Stimulated activated effector memory CD8-positive, alpha-beta T cell treated with anti-CD3 and anti-CD28 coated beads, Interleukin-12 subunit alpha, Interleukin-12 subunit beta, amount 100 ng/mL, for 72 hours (primary cell): Measurements from ENCODE around the gene TUBGCP6.

Source experiments
- ATAC-seq: fragments of 150-1000 bp; cut with Tn5 transposase; 2 replicates; pipeline ENCODE4 v1.10.0; 2021
- DNase-seq, 2 donors: peaks; one replicate each; pipeline ENCODE4 v3.0.0; 2021 to 2022; ENCODE audit warnings: low spot score in 2 of 2
- H3K27ac Mint-ChIP-seq: one replicate; pipeline ENCODE4 v1.8.0; 2022; ENCODE audit warnings: mild to moderate bottlenecking, mixed read lengths
- H3K36me3 Mint-ChIP-seq: one replicate; pipeline ENCODE4 v1.8.0; 2022; ENCODE audit warnings: mild to moderate bottlenecking, mixed read lengths
- H3K4me1 Mint-ChIP-seq: one replicate; pipeline ENCODE4 v1.8.0; 2022; ENCODE audit warnings: mixed read lengths
- H3K4me3 Mint-ChIP-seq: one replicate; pipeline ENCODE4 v1.8.0; 2022; ENCODE audit warnings: mild to moderate bottlenecking, mixed read lengths
- H3K9me3 Mint-ChIP-seq: one replicate; pipeline ENCODE4 v1.8.0; 2022; ENCODE audit warnings: mixed read lengths

The TUBGCP6 gene

GRCh38 chr22:50272044-50272802 lies 27.4 kb upstream of the TUBGCP6 start:
- Mint-ChIP-seq H3K4me3 (peak overlapping the region; percentile 24), H3K9me3 (no peaks in the 10 kb centered on the region), H3K27ac (no peak overlapping the region), H3K36me3 (no peaks in the 10 kb centered on the region), H3K4me1 (peaks cover 15% of the 10 kb centered on the region)
- no peak for ATAC-seq
- no peak for DNase-seq

GRCh38 chr22:50271519-50271970 lies 26.7 kb upstream of the TUBGCP6 start:
- Mint-ChIP-seq H3K36me3 (no peaks in the 10 kb centered on the region), H3K9me3 (no peaks in the 10 kb centered on the region), H3K4me1 (peaks cover 15% of the 10 kb centered on the region), H3K4me3 (peak overlapping the region; percentile 66), H3K27ac (no peak overlapping the region)
- DNase-seq (peak; percentile 60 to 77), ATAC-seq (peak; percentile 27)

- no peaks in the 10 kb centered on the region for H3K9me3 Mint-ChIP-seq
- no peaks in the 10 kb centered on the region for H3K36me3 Mint-ChIP-seq
- ATAC-seq, result peak; percentile 71
- no peak overlapping the region for H3K27ac Mint-ChIP-seq
- peak overlapping the region; percentile 66 for H3K4me3 Mint-ChIP-seq
- peaks cover 15% of the 10 kb centered on the region for H3K4me1 Mint-ChIP-seq
- peak in 1 of 2 donors; percentile 71 for DNase-seq
These were observed 26.0 kb upstream of the TUBGCP6 start for GRCh38 chr22:50270666-50271394.

DNA sequence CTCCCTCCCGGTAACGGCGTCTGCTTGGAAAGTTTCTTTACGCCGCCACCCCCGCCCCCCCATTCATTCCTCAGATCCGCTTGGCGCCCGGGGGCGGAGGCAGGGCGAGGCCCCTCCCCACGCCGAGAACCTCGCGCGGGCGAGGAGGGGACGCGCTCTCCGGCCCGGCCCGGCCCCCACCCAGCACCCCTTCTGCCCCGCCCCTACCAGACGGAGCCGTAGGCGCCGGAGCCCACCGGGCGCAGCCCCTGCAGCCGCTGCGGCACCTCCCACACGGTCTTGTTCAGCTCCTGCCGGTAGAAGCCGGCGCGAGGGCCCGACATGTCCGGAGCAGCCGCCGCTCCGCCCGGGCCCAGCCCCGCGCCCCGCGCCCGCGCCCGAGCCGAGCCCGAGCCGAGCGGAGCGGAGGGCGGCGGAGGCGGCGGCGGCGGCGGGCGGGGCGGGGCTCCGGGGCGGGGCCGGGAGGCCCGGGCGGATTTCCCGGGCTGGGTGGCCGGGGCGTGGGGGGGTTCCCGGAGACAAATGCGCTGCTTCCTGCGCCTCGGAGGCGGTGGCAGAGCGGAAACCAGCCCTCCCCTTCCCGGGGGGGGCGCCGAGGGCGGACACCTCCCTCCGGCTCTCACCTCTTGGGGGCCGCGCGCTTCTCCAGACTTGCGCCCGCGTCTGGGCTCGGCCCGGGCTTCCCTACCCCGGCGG lies 25.3 kb upstream of the TUBGCP6 start, which contains the start of gene MAPK11:
Gene MAPK11 (minus strand): TSS at position 411 of the 696 bp plus-strand sequence. CDS start 88 bp downstream, at position 323.
- Mint-ChIP-seq H3K4me1 (peaks cover 18% of the 10 kb centered on the region), H3K4me3 (peak within 1 kb of the TSS; percentile 66), H3K27ac (no peak within 1 kb of the TSS), H3K36me3 (no peaks in the 10 kb centered on the region), H3K9me3 (no peaks in the 10 kb centered on the region)
- DNase-seq (peak; percentile 57 to 87), ATAC-seq (peak; percentile 67)

DNA sequence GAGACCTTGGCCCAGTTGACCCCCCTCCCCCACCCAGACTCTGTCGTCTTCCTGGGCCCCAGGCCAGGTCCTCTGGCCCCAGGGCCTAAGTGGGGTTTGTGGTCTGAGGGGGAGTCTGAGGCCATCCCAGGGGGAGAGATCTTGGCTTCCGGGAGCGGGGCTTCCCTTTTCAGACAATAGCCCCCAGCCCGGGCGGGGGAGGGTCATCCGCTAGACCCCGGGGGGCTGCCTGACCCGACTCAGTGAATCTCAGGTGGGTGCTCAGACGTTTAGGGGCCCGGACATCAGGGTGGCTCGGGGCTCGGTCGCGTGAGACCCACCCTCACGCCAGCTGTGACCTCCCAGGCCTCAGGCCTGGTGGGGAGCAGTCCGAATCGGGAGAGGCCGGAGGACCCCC lies 24.7 kb upstream of the TUBGCP6 start:
- peaks cover 21% of the 10 kb centered on the region for H3K4me1 Mint-ChIP-seq
- no peaks in the 10 kb centered on the region for H3K9me3 Mint-ChIP-seq
- no peak overlapping the region for H3K27ac Mint-ChIP-seq
- DNase-seq (no peak), ATAC-seq (no peak)
- H3K4me3 Mint-ChIP-seq, result peak overlapping the region; percentile 66
- H3K36me3 Mint-ChIP-seq, result peaks cover 5% of the 10 kb centered on the region

GRCh38 chr22:50268655-50269113 lies 23.9 kb upstream of the TUBGCP6 start:
- DNase-seq (no peak), ATAC-seq (no peak)
- Mint-ChIP-seq H3K9me3 (no peaks in the 10 kb centered on the region), H3K27ac (no peak overlapping the region), H3K4me3 (peak overlapping the region; percentile 25), H3K4me1 (peaks cover 15% of the 10 kb centered on the region), H3K36me3 (peaks cover 7% of the 10 kb centered on the region)

- ATAC-seq (no peak), DNase-seq (no peak)
- Mint-ChIP-seq H3K4me1 (peaks cover 14% of the 10 kb centered on the region), H3K27ac (no peak overlapping the region), H3K36me3 (peaks cover 7% of the 10 kb centered on the region), H3K9me3 (no peaks in the 10 kb centered on the region), H3K4me3 (peak overlapping the region; percentile 25)
These were observed 23.0 kb upstream of the TUBGCP6 start for GRCh38 chr22:50267591-50268390.

DNA sequence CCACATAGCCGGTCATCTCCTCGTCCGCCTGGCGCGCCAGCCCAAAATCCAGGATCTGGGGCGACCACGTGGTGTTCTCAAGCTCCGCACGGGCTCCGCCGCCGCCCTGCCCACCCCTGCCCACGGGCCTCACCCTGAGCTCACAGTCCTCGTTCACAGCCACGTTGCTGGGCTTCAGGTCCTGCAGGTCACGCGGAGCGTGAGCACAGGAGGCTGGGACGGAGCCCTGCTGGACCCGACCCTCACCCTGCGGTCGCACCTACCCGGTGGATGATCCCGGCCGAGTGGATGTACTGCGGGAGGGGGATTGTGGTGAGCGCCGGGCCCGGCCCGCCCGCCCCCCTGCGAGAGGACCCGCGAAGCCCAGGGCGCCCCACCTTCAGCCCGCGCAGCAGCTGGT lies 22.2 kb upstream of the TUBGCP6 start:
- Mint-ChIP-seq H3K4me3 (no peak overlapping the region), H3K4me1 (peaks cover 20% of the 10 kb centered on the region), H3K9me3 (no peaks in the 10 kb centered on the region), H3K27ac (no peak overlapping the region), H3K36me3 (peaks cover 7% of the 10 kb centered on the region)
- ATAC-seq (no peak), DNase-seq (no peak)

GRCh38 chr22:50264946-50265669 lies 20.3 kb upstream of the TUBGCP6 start:
- H3K4me1 Mint-ChIP-seq, result peaks cover 21% of the 10 kb centered on the region
- ATAC-seq, result no peak
- peaks cover 7% of the 10 kb centered on the region for H3K36me3 Mint-ChIP-seq
- H3K4me3 Mint-ChIP-seq, result no peak overlapping the region
- no peak for DNase-seq
- no peaks in the 10 kb centered on the region for H3K9me3 Mint-ChIP-seq
- H3K27ac Mint-ChIP-seq, result no peak overlapping the region

DNA sequence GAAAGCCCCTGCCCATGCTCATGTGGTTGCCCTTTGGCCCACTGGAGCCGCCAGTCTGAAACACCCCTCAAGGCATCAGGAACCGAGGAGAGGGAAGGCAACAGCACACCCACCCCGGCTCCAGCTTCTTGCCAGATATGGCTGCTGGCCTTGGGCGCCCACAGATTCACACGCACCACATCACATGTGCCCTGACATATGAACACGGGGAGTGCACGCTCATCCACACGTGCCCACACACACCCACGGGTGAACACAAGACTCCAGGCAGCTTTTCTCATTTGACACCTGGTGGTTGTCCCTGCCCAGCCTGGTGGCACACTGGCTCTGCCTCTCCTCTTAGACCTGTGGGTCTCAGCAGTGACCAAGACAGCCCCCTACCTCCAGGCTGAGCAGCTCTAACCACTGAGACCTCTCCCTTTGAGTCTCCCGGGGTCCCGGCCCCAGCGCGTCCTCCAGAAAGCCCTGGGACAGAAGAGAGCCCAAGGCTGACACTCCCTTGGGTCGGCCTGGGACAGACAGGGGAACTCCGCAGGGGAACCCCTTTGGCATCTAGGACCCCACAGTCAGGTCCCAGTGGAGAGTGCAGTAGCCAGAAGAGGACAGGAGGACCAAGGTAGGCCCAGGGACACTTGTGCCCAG lies 19.4 kb upstream of the TUBGCP6 start:
- Mint-ChIP-seq H3K9me3 (no peaks in the 10 kb centered on the region), H3K27ac (no peak overlapping the region), H3K36me3 (peaks cover 7% of the 10 kb centered on the region), H3K4me3 (no peak overlapping the region), H3K4me1 (peaks cover 21% of the 10 kb centered on the region)
- ATAC-seq, result no peak
- no peak for DNase-seq

GRCh38 chr22:50262973-50263617 lies 18.3 kb upstream of the TUBGCP6 start:
- ATAC-seq, result no peak
- no peak overlapping the region for H3K27ac Mint-ChIP-seq
- DNase-seq, result no peak
- peaks cover 14% of the 10 kb centered on the region for H3K4me1 Mint-ChIP-seq
- H3K4me3 Mint-ChIP-seq, result peak overlapping the region; percentile 72
- H3K36me3 Mint-ChIP-seq, result peaks cover 7% of the 10 kb centered on the region
- H3K9me3 Mint-ChIP-seq, result no peaks in the 10 kb centered on the region

GRCh38 chr22:50262460-50262911 lies 17.7 kb upstream of the TUBGCP6 start:
- DNase-seq (no peak), ATAC-seq (no peak)
- H3K27ac Mint-ChIP-seq, result no peak overlapping the region
- peaks cover 13% of the 10 kb centered on the region for H3K4me1 Mint-ChIP-seq
- no peaks in the 10 kb centered on the region for H3K9me3 Mint-ChIP-seq
- H3K4me3 Mint-ChIP-seq, result peak overlapping the region; percentile 72
- H3K36me3 Mint-ChIP-seq, result peaks cover 7% of the 10 kb centered on the region
